ENCODE results near the gene RPL7A. TPM values are rescaled to one million over a fixed set of nuclear protein-coding genes. Genes with fewer than 3 reads are reported as not detected.

Gene RPL7A
- total RNA-seq, 2 experiments from 2014 or later = 1,729 to 2,113 TPM

GRCh38 chr9:133345596-133345995 lies 2.4 kb upstream of the RPL7A start:
- Mint-ChIP-seq H3K36me3 (peaks cover 36% of the 10 kb centered on the region), H3K4me3 (no peak overlapping the region), H3K4me1 (peaks cover 44% of the 10 kb centered on the region), H3K27me3 (no peaks in the 10 kb centered on the region), H3K9me3 (ENCODE audit: low read depth) (no peaks in the 10 kb centered on the region), H3K27ac (no peak overlapping the region)
- ATAC-seq = no peak
- DNase-seq = no peak
- CTCF ChIA-PET = interaction anchor here (4.0 kb wide), 1 partner anchor 27 kb away, joined by 47 read pairs; no protein-coding TSS in a partner anchor

GRCh38 chr9:133346021-133346785 lies 1.8 kb upstream of the RPL7A start:
- Mint-ChIP-seq H3K27ac (peak overlapping the region; percentile 89), H3K4me3 (peak overlapping the region; percentile 94), H3K36me3 (peaks cover 37% of the 10 kb centered on the region), H3K9me3 (ENCODE audit: low read depth) (no peaks in the 10 kb centered on the region), H3K4me1 (peaks cover 42% of the 10 kb centered on the region), H3K27me3 (no peaks in the 10 kb centered on the region)
- CTCF ChIA-PET = interaction anchor here (2.4 to 4.0 kb wide), 2 partner anchors 26 to 33 kb away, joined by 6 to 47 read pairs; no protein-coding TSS in a partner anchor
- no peak for ATAC-seq
- DNase-seq = no peak

- CTCF ChIA-PET = interaction anchor here (0.9 to 4.0 kb wide), 11 partner anchors 8 to 317 kb away, joined by 3 to 47 read pairs (median 4); partner anchors contain the start of genes GTF3C5, SURF1 and SURF2
- Mint-ChIP-seq H3K9me3 (ENCODE audit: low read depth) (no peaks in the 10 kb centered on the region), H3K36me3 (peaks cover 47% of the 10 kb centered on the region), H3K4me3 (peak overlapping the region; percentile 94), H3K4me1 (peaks cover 45% of the 10 kb centered on the region), H3K27ac (peak overlapping the region; percentile 89), H3K27me3 (no peaks in the 10 kb centered on the region)
- ATAC-seq = peak; percentile 56
- DNase-seq = peak; percentile 57
These were observed 468 bp upstream of the RPL7A start for GRCh38 chr9:133347515-133347984.

- Mint-ChIP-seq H3K9me3 (ENCODE audit: low read depth) (no peaks in the 10 kb centered on the region), H3K36me3 (peaks cover 51% of the 10 kb centered on the region), H3K4me3 (peak overlapping the region; percentile 94), H3K27me3 (no peaks in the 10 kb centered on the region), H3K4me1 (peaks cover 52% of the 10 kb centered on the region), H3K27ac (peak overlapping the region; percentile 88)
- ATAC-seq = no peak
- CTCF ChIA-PET = interaction anchor here (0.9 to 4.0 kb wide), 8 partner anchors 8 to 318 kb away, joined by 3 to 47 read pairs (median 4); partner anchors contain the start of genes GTF3C5, SURF1 and SURF2
- DNase-seq = no peak
These were observed 928 bp downstream of the RPL7A start for GRCh38 chr9:133348718-133349573.

GRCh38 chr9:133349965-133350616 lies 2.1 kb downstream of the RPL7A start:
- peak overlapping the region; percentile 94 for H3K4me3 Mint-ChIP-seq

GRCh38 chr9:133351526-133351907 lies 3.5 kb downstream of the RPL7A start:
- no peaks in the 10 kb centered on the region for H3K9me3 Mint-ChIP-seq (ENCODE audit: low read depth)
- no peak for DNase-seq
- no peaks in the 10 kb centered on the region for H3K27me3 Mint-ChIP-seq
- CTCF ChIA-PET = interaction anchor here (0.9 to 2.0 kb wide), 4 partner anchors 9 to 132 kb away, joined by 3 to 12 read pairs (median 4); no protein-coding TSS in a partner anchor
- no peak overlapping the region for H3K4me3 Mint-ChIP-seq
- H3K27ac Mint-ChIP-seq = peak overlapping the region; percentile 32
- H3K4me1 Mint-ChIP-seq = peaks cover 55% of the 10 kb centered on the region
- peaks cover 49% of the 10 kb centered on the region for H3K36me3 Mint-ChIP-seq
- no peak for ATAC-seq

More at GRCh38 chr9:133349965-133350616, 2.1 kb downstream of the RPL7A start:
- no peak for ATAC-seq
- Mint-ChIP-seq H3K27me3 (no peaks in the 10 kb centered on the region), H3K36me3 (peaks cover 51% of the 10 kb centered on the region), H3K9me3 (ENCODE audit: low read depth) (no peaks in the 10 kb centered on the region), H3K27ac (peak overlapping the region; percentile 88), H3K4me1 (peaks cover 62% of the 10 kb centered on the region)
- DNase-seq = no peak
- CTCF ChIA-PET = interaction anchor here (1.2 to 2.0 kb wide), 5 partner anchors 9 to 164 kb away, joined by 3 to 9 read pairs (median 4); no protein-coding TSS in a partner anchor

- H3K9me3 Mint-ChIP-seq (ENCODE audit: low read depth) = no peaks in the 10 kb centered on the region
- H3K36me3 Mint-ChIP-seq = peaks cover 49% of the 10 kb centered on the region
- DNase-seq (peak; percentile 73), ATAC-seq (no peak)
- CTCF ChIA-PET = interaction anchor here (0.7 to 2.0 kb wide), 5 partner anchors 10 to 132 kb away, joined by 3 to 12 read pairs (median 4); no protein-coding TSS in a partner anchor
- H3K4me1 Mint-ChIP-seq = peaks cover 51% of the 10 kb centered on the region
- H3K4me3 Mint-ChIP-seq = no peak overlapping the region
- peak overlapping the region; percentile 32 for H3K27ac Mint-ChIP-seq
- no peaks in the 10 kb centered on the region for H3K27me3 Mint-ChIP-seq
These were observed 4.1 kb downstream of the RPL7A start for GRCh38 chr9:133351908-133352634.

GRCh38 chr9:133352635-133353340 lies 4.8 kb downstream of the RPL7A start:
- Mint-ChIP-seq H3K27me3 (no peaks in the 10 kb centered on the region), H3K9me3 (ENCODE audit: low read depth) (no peaks in the 10 kb centered on the region), H3K27ac (peak overlapping the region; percentile 70), H3K4me1 (peaks cover 57% of the 10 kb centered on the region), H3K36me3 (peaks cover 49% of the 10 kb centered on the region), H3K4me3 (no peak overlapping the region)
- CTCF ChIA-PET = interaction anchor here (0.7 to 1.9 kb wide), 2 partner anchors 10 to 18 kb away, joined by 3 to 12 read pairs; no protein-coding TSS in a partner anchor
- ATAC-seq (no peak), DNase-seq (no peak)

GRCh38 chr9:133353548-133353947 lies 5.5 kb downstream of the RPL7A start:
- no peak for ATAC-seq
- peaks cover 44% of the 10 kb centered on the region for H3K36me3 Mint-ChIP-seq
- H3K4me1 Mint-ChIP-seq = peaks cover 64% of the 10 kb centered on the region
- peak overlapping the region; percentile 38 for H3K27ac Mint-ChIP-seq
- DNase-seq = no peak
- no peak overlapping the region for H3K4me3 Mint-ChIP-seq
- CTCF ChIA-PET = interaction anchor here (8.2 kb wide), 1 partner anchor 19 kb away, joined by 100 read pairs; no protein-coding TSS in a partner anchor
- H3K9me3 Mint-ChIP-seq (ENCODE audit: low read depth) = no peaks in the 10 kb centered on the region
- no peaks in the 10 kb centered on the region for H3K27me3 Mint-ChIP-seq

- H3K9me3 Mint-ChIP-seq (ENCODE audit: low read depth) = no peaks in the 10 kb centered on the region
- no peak for DNase-seq
- H3K4me1 Mint-ChIP-seq = peaks cover 60% of the 10 kb centered on the region
- CTCF ChIA-PET = interaction anchor here (1.0 to 8.2 kb wide), 5 partner anchors 13 to 50 kb away, joined by 3 to 100 read pairs (median 14); partner anchors contain the start of gene STKLD1
- peaks cover 33% of the 10 kb centered on the region for H3K36me3 Mint-ChIP-seq
- no peak for ATAC-seq
- H3K27me3 Mint-ChIP-seq = no peaks in the 10 kb centered on the region
- peak overlapping the region; percentile 90 for H3K4me3 Mint-ChIP-seq
- H3K27ac Mint-ChIP-seq = peak overlapping the region; percentile 88
These were observed 6.7 kb downstream of the RPL7A start for GRCh38 chr9:133354766-133355165.

GRCh38 chr9:133355881-133356357 lies 7.9 kb downstream of the RPL7A start:
- peak overlapping the region; percentile 90 for H3K4me3 Mint-ChIP-seq
- ATAC-seq = peak; percentile 46
- no peaks in the 10 kb centered on the region for H3K9me3 Mint-ChIP-seq (ENCODE audit: low read depth)
- DNase-seq = no peak
- peaks cover 25% of the 10 kb centered on the region for H3K36me3 Mint-ChIP-seq
- H3K27me3 Mint-ChIP-seq = no peaks in the 10 kb centered on the region
- H3K27ac Mint-ChIP-seq = peak overlapping the region; percentile 88
- CTCF ChIA-PET = interaction anchor here (0.9 to 8.2 kb wide), 14 partner anchors 8 to 212 kb away, joined by 3 to 100 read pairs (median 8); partner anchors contain the start of genes MED22, REXO4, RPL7A and STKLD1
- H3K4me1 Mint-ChIP-seq = peaks cover 55% of the 10 kb centered on the region
